GOT3 (cell line): ENCODE results near the gene ZNF423.
"Not testable (repeated sequence)": the region's sequence is repeated elsewhere in the genome, so short reads cannot be mapped to it uniquely, and the experiment has no call there.

ENCODE experiments used
- DNase-seq: peaks from one replicate; lab custom pipeline; 2025; ENCODE audit warnings: mixed read lengths; lab: John Stamatoyannopoulos, UW

The ZNF423 gene

DNA sequence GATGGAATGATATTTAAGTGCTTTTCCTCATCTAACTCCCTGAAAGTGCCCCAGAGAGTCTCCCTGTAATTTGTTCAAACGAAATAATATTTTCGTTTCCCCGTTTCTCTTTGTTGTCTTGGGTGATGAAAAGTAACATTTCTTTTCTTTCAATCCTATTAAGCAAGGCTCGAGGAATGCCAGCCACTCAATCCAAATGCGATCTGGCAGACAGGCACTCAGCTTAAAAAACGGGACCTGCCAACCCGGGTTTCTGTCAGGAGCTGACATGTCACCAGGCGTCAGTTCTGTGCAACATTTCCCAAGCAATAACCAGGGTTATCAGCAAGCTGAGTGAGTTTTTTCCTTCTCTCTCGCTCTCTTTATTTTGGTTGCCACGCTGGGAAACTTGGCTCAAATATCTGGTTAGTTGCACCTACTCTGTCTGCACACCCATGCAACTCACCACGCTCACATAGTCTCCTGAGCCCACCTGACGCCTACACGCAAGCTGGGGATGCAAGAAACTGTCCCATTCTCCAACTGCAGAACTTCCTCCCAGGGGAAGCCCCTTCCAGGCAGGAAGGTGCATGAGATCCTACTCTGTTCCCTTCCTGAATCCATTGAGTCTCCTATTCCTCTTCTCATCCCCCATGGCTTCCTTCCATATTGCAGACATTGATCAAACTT, 274.1 kb downstream of the ZNF423 start:
- DNase-seq: no peak

DNA sequence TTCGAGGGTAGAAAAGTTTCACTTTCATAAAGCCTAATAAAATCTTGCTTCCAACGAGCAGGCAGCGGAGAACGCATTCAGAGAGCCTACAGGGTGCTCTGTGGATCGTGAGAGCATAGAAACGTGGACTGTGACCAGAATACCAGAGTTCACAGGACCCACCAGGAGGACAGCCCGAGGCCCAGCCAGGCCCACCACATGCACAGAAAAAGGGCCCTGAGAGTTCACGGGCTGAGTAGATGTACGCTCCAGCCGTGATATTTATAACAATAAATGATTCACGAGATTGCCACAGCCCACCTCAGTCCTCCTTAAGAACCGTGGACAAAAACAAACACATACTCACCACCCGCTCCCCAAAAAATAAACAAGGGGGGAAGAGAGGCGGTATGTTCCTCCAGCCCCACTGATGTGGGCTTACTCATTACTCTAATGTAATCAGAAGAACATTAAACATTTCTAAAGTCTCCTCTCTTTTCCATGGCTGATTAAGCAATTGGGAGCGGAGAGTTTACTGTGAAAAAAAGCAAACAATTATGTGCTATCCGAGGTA, 275.1 kb downstream of the ZNF423 start:
- no peak for DNase-seq

DNA sequence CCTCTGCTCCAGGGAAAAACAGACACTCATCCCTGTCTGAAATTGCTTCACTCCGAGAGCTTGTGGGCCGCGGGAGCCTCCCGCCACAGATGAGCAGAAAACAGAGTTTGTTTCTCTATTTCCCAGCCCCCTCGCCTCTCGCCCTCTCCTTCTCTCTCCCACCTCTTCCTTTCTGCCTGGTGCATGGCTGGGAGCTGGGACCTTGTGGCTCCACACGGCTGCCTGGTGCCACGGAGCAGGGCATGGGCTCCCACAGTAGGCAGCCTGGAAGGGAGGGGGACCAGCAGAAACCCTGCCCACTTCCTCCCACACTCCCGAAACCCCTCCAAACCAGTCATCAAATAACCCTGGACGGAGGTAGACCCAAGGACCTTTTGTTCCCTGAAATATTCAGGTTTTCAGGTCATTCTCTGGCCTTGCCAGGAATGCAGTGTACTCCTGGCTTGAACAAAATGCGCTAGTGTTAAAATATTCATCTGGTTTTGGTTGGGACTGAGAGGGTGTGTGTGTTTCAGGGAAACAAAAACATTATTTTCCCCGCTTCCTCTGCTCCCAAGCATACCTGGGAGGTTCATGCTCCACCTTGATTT, 277.4 kb downstream of the ZNF423 start:
- DNase-seq: no peak

DNA sequence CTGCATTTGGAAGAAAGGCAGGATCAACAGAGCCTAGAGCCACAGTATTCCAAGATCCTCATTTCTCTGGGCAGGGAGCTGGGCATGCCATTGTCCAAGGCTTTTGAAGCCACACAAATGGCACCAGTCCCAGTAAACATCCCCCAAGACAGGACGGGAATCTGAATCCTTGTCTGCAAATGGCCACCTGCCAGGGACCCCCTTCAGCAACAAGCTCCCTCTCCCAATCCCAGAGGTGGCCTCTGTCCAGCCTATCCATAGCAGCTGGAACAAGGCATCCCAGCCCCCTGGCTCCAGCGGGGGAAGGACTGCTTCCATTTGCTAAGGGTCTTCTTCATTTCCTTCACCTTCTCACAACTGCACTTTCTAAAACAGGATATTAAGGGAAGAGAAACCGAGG, 277.9 kb downstream of the ZNF423 start:
- no peak for DNase-seq

DNA sequence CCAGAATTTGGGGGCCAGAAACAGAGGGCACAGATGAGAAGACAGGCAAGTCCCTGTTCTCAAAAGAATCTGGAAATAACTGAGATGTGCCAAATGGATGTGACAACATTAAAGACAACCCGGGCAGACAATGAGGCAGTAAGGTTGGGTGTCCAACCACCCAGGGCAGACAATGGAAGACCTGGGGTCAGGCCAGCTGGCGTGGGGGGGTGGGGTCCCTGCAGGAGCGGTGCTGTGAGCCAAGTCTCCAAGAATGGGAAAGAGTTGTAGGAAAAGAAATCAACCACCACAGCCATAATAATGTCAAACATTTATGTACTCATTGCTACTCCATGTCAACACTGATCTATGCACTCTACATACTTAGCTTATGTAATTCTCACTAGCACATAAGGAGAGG, 279.0 kb downstream of the ZNF423 start:
- no peak for DNase-seq

DNA sequence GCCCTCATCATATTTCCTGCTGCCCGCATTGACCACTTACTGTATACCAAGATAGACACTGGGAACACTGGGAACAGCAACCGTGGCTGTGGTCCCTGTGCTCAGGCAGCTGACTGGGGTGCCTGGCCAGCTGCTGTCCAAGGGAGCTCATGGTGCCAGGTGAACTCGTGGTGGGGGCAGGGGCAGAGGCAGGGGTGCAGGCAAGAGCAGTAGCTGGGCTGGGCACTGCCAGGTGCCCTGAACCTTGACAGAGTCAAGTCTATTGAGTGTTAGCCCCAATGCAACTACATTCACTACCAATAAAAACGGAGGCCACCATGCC, 279.8 kb downstream of the ZNF423 start:
- DNase-seq: no peak

DNA sequence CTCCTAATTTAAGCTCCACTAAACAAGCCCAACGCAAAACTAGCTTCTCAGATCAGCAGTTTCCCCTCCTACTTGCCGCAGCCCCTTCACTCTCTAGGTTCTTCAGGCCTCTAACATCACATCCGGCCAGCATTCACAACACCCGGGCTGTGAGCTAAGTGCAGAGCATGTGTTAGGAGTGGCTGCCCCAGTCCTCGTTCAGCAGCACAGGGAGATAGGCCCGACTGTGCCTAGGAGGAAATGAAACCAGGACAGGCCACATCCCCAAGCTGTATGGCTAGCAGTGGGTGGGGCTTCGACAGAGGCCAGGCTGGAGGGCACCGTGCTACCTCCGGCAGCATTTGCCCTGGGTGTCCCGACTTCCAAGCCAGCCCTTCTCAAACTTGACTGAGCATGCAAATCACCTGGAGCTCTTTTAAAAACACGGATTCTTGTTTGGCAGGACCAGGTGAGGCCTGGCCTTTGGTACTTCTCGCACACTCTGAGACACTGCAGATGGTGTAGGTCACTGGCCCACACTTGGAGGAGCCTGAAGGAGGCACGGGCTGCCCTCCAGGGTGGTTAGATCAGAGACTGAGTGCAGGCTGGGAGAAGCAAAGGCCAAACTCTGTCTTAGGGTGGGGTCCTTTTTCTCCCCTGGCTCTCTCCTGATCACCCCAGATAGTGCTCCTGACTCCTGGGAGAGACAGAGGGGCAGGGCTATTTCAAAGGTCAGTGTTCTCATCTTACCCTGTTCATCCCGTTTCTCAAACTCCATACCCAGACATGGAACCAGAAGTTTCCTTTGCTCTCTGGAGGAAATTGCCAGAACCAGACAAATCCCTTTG, 280.4 kb downstream of the ZNF423 start:
- no peak for DNase-seq

DNA sequence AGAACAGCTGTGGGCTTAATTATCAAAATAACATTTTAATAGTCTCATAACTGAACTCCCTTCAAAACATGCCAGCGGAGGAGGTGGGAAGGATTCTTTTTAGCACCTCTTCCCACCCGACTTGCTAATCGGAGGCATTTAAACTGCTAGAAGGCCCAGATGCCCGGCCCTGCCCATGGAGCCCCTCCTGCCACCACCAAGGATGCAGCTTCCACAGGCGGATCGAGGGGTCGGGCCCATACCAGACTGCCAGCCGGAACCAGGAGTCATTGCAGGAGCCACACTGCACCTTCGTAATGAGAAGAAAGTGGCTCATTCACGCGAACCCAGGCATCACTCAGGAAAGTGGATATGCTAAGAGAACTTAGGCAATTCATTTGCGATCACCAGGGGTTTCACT, 281.1 kb downstream of the ZNF423 start:
- no peak for DNase-seq

DNA sequence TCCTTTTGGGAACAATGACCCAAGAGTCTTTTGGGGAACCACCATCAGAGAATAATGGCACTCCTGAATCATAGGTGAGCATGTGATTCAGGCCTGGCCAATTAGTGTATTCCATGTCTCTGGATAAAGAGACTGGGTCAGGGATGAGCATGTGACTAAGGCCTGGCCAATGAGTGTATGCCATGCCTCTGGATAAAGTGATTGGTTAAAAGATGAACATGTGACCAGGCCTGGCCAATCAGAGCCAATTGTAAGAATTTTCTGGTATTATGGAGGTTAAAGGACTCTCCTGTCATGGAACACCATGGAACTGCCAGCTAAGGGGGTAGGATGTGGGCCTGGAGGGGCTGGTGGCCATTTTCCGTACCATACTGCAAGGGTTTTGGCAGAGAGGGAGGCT, 288.0 kb downstream of the ZNF423 start:
- DNase-seq: no peak

DNA sequence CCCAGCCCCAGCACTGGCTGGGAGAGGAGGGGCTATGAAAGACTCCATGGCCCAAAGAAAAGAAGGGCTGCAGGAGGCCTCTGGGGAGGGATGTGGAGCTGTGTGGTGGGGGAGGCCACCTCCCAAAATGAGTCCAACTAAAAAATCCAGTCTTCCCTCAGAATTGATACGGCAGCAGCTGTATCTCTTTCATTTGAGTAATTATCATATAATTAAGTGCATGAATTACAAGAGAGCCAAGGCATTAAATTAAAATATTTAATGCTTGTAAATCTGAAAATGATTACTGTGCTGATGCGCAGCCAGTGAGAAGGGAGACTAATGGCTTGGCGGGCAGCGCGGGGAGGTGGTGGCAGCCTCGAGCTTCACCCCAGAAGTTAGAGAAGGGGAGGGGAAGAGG, 289.5 kb downstream of the ZNF423 start:
- DNase-seq: no peak

DNA sequence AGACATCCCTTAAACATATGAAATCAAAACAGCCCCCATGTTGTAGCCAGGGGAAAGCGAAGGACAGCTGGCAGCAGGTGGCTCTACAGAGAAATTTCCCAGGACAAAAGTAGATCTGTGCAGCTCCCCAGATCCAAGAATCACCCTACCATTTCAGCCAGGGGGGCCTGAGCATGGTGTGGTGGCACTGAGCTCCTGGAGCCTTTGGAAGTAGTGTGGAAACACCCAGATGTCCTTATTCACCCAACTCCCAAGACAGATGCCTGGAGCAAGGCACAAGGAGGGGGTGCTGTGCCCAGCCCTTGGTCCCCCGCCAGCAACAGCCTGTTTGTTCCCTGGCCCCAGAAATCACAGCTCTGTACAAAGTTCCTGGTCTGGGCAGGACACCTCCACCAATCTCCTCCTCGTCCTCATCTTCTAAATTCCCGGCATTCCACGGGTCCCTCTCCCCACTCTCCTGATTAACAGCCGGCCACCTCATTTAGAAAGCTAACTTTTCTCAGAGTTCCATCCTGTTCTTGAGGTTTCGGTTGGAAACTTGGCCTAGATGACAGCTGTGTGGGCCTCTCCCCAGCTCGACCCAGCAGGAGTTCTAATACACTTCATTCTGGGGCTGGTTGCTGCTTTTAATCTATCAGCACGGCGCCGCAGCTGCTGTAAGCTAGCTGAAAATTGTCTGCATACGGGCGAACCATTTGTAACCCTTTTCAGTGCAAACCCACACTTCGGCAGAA, 291.2 kb downstream of the ZNF423 start:
- no peak for DNase-seq

DNA sequence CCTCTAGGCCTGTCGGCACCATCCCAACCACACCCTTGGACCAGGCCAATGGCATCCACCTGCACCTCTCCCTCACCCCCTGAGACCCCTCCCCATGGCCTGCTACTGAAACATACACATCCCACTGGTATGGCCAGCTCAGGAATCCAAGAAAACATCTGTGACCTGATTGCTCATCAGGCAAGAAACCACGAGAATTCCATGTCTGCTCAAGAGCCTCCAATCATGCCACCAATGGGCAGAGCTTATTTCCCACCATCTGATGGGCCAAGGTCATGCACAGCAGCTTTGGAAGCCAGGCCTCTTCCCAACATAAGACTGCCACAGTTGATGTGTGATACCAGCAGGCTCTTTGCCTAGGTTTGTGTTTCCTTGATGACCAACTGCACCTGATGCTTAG, 292.2 kb downstream of the ZNF423 start:
- no peak for DNase-seq

DNA sequence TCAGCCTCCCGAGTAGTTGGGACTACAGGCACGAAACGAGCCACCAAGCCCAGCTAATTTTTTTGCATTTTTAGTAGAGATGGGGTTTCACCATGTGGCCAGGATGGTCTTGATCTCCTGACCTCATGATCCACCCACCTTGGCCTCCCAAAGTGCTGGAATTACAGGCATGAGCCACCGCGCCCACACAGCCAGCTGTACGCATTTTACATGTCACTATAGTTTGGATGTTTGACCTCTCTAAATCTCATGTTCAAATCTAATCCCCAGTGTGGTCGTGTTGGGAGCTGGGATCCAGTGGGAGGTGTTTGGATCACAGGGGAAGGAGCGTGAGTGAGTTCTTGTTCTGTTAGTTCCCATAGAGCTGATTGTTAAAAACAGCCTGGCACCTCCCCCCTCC, 293.0 kb downstream of the ZNF423 start:
- not testable (repeated sequence) for DNase-seq

DNA sequence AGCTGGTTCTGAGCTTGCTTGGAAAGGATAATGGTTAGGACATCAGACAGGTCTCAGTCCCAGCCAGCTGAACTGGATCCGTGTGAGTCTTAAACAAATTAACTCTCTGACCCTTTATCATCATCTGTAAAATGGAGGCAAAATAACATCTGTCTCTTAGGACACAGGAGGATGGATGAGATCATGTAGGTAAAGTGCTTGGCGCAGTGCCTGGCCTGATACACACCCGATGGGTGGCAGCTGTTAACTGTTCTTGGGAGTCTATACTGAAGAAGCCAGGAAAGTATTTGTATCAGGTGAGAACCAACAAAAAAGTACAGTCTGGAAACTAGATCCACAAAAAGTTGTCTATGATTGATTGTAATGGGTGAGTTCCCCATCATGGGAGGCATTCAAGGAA, 293.7 kb downstream of the ZNF423 start:
- DNase-seq: no peak

DNA sequence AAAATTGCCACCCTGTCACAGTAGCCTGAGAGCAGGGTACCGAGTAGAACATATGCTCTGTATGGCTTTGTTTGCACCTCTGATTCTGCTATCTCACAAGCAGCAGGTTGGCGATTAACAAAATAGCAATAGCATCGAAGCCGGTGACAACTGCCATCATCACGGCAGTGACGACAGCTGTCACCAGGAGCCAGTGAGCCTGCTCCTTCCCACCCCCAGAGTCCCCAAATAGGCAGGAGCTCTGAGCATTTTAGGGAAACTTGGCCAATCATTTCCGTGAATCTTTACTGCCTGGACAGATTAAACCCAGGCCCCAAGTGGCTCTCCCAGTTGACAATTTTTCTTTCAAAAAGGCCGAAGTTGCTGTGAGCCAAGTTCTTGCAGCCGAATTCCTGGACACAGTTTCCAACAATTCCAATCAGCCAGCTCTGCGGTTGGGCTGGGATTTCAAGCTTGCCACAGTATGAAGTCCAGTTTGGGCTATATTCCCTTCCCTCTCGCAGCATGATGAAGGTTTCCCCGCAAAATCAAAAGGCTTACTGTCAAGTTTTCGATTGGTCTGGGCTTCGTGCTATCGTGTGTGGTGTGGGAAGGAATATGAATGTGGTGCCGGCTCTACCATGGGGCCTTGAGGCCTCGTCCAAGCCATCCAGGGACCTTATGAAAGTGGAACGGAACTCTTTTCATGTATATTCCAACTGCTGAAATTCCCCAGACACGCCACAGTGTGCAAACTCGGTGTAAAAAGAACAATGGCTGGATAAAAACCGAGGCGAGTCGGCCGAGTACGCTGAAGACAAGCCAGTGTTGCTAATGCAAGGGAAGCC, 295.7 kb downstream of the ZNF423 start:
- no peak for DNase-seq

DNA sequence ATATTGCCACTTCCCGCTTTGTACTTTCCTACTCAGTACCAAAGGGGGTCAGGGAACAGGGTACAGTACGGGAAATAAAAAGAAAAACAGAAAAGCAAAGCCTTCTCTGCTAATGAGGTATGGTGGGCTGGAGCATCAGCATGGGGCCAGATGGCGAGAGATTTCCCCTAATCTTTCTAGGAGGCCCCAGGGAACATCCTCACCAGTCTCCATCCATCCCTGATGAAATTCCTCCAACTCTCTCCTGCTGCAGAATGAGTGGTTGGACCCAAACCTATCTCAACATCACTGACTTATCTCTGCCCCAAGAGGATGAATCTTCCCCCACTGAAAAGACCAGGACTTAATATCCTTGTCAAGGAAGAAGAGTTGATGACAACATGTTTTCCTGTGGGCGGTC, 296.7 kb downstream of the ZNF423 start:
- no peak for DNase-seq

DNA sequence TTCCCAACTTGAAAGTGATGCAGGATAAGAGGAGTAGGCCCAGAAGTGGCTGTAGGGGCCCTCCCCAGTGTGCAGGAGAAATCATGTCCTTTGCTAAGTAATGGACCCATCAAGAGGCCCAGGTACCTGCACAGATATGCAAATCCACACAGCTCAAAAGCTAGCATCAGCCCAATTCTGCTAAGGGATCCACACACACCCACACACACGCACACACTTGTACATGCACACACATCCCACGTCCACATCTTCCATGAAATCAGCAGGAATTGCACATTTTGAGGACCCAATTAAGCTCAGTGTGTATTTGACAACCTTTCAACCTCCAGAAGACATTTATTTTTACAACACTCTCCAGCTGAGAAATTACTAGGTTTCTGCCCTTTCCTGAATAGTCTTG, 297.5 kb downstream of the ZNF423 start:
- no peak for DNase-seq

DNA sequence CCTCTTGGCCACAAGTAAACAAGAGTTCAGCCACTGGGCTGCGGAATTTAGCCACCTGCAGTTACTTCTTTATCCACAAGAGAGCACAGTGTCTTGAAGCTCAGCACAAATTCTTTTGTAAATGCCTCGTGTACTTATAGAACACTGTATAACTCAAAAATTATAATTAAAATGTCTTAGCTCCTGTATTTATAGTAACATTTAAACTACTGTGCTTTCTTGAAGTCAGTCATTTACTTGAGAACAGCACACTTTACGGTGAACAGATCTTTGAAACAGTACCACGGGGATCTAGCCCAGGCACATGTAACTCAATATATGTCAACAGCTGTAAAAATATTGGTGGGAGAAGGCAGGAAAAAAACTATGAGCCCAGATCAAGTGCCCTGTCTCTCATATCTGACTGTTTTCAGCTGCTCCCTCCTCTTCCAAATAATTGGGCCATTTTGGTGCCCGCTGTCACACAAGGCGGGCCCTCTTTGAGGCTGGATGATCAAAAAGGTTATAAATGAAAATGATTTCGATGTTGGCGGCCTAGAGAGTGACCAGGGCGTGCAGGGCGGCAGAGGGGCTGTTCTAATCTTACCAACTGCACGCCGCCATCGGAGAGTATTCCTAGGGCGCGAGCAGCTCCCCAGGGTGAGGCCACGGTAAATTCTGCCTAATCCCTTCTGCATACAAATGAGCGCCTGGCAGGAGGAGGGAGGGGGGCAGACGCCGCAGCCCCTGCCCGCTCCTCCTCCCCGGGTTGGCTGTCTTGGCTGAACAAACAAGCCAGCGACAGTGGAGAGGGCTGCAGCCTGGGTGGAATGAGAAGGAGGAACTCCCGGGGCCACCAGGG, 299.1 kb downstream of the ZNF423 start:
- DNase-seq: no peak

DNA sequence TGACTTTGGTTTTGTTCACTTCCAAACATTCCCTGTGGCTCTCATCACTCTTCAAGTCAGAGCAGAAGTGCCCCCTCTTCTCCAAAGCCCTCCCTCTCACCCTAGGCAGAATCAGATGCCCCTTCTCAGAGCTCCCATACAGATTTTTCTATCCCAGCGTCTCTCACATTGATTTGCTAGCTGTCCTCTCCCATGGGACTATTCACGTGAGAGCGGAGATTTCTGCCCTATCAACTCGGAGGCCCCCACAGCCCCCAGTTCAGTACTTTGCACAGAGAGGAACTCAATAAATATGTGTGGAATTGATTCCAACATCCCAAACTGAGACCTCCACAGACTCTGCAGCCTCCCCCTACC, 299.7 kb downstream of the ZNF423 start:
- no peak for DNase-seq

DNA sequence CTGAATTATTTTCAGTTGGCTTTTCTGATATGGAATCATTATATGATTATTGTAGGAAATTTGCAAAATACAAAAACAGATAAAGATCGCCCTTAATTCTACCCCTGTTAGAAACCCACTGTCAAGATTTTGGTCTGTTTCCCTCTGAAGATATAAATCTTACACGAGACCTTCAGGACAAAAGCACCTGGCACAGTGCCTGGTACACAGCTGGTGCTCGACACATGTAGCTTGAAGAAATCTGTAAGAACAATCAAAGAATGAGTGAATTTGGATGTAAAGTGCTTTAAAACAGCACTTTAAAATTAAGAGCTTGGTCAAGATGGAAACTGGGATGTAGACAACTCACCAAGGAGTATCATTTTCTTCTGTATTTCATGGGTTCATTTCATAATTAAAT, 301.2 kb downstream of the ZNF423 start:
- DNase-seq: no peak
